ENCODE data around the gene CCDC188.

The CCDC188 gene

GRCh38 chr22:20174785-20175596 lies 24.1 kb upstream of the CCDC188 start:
- H3K4me1 ChIP-seq (ENCODE audit: control extremely low read depth in 1 of 4, control insufficient read depth in 4 of 4, insufficient read depth in 4 of 4, low read length in 3 of 4): peaks cover 0 to 3% (median 0%) of the 10 kb centered on the region in 4 experiments
- H3K4me3 ChIP-seq (ENCODE audit: control insufficient read depth in 1 of 7, extremely low read depth in 1 of 7, insufficient read depth in 4 of 7, low read depth in 2 of 7, low read length in 6 of 7): no peak overlapping the region
- no peak for DNase-seq
- no peak overlapping the region for H3K27ac ChIP-seq (ENCODE audit: insufficient read depth in 1 of 2, low read depth in 1 of 2, low read length in 2 of 2, poor library complexity in 1 of 2, severe bottlenecking in 2 of 2)
- POLR2A ChIA-PET: no interaction called here
- H3K9me3 ChIP-seq (ENCODE audit: control extremely low read depth in 1 of 5, control insufficient read depth in 4 of 5, insufficient read depth in 2 of 5, low read depth in 1 of 5, low read length in 4 of 5): no peaks in the 10 kb centered on the region
- CTCF ChIA-PET: interaction anchor here (0.9 kb wide), 1 partner anchor 18 kb away, joined by 4 read pairs; no protein-coding TSS in a partner anchor
- WGBS (ENCODE audit: insufficient coverage): 85% methylated on average over 16 of the region's 19 CpGs
- H3K36me3 ChIP-seq (ENCODE audit: control insufficient read depth in 4 of 4, insufficient read depth in 4 of 4, low read length in 3 of 4): no peaks in the 10 kb centered on the region
- no peaks in the 10 kb centered on the region for H3K27me3 ChIP-seq (replicated peaks in 2 of 5; ENCODE audit: control insufficient read depth in 4 of 5, insufficient read depth in 5 of 5, low read length in 4 of 5)

DNA sequence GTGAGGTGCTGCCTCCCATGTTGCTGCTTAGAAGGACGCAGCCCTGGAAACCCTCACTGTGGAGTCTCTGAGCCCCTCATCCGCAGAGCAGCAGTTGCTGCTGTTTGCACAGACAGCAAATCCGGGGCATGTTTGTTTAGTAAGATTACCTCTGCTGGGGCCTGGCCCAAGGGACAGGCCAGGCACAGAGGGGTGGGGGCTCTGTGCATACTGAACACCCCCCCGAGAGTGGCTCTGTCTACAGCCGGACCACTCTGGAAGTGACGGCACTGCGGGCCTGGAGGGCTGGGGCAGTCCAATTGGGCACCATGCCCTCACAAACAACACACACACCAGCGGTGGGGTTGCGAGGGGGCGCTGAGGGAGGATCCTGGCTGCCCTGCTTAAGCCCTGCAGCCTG lies 22.9 kb upstream of the CCDC188 start:
- CTCF ChIA-PET: interaction anchor here (1.1 kb wide), 1 partner anchor 17 kb away, joined by 4 read pairs; no protein-coding TSS in a partner anchor
- Histone ChIP-seq H3K4me1 (ENCODE audit: control extremely low read depth in 1 of 4, control insufficient read depth in 4 of 4, insufficient read depth in 4 of 4, low read length in 3 of 4) (peaks cover 0 to 3% (median 0%) of the 10 kb centered on the region in 4 experiments), H3K36me3 (ENCODE audit: control insufficient read depth in 4 of 4, insufficient read depth in 4 of 4, low read length in 3 of 4) (no peaks in the 10 kb centered on the region), H3K27me3 (replicated peaks in 2 of 5; ENCODE audit: control insufficient read depth in 4 of 5, insufficient read depth in 5 of 5, low read length in 4 of 5) (no peaks in the 10 kb centered on the region), H3K9me3 (ENCODE audit: control extremely low read depth in 1 of 5, control insufficient read depth in 4 of 5, insufficient read depth in 2 of 5, low read depth in 1 of 5, low read length in 4 of 5) (no peaks in the 10 kb centered on the region), H3K4me3 (ENCODE audit: control insufficient read depth in 1 of 7, extremely low read depth in 1 of 7, insufficient read depth in 4 of 7, low read depth in 2 of 7, low read length in 6 of 7) (no peak overlapping the region), H3K27ac (ENCODE audit: insufficient read depth in 1 of 2, low read depth in 1 of 2, low read length in 2 of 2, poor library complexity in 1 of 2, severe bottlenecking in 2 of 2) (no peak overlapping the region)
- 93% methylated on average over 9 of the region's 10 CpGs for WGBS (ENCODE audit: insufficient coverage)
- DNase-seq: no peak
- POLR2A ChIA-PET: no interaction called here

GRCh38 chr22:20173246-20173645 lies 22.4 kb upstream of the CCDC188 start:
- CTCF ChIA-PET: interaction anchor here (1.1 to 1.2 kb wide), 2 partner anchors 14 to 16 kb away, joined by 3 to 4 read pairs; no protein-coding TSS in a partner anchor
- no peak overlapping the region for H3K4me3 ChIP-seq (ENCODE audit: control insufficient read depth in 1 of 7, extremely low read depth in 1 of 7, insufficient read depth in 4 of 7, low read depth in 2 of 7, low read length in 6 of 7)
- H3K9me3 ChIP-seq (ENCODE audit: control extremely low read depth in 1 of 5, control insufficient read depth in 4 of 5, insufficient read depth in 2 of 5, low read depth in 1 of 5, low read length in 4 of 5): no peaks in the 10 kb centered on the region
- POLR2A ChIA-PET: no interaction called here
- no peak for DNase-seq
- whole genome bisulfite sequencing (ENCODE audit: insufficient coverage): 94% methylated on average over 11 of the region's 11 CpGs
- H3K36me3 ChIP-seq (ENCODE audit: control insufficient read depth in 4 of 4, insufficient read depth in 4 of 4, low read length in 3 of 4): no peaks in the 10 kb centered on the region
- no peaks in the 10 kb centered on the region for H3K27me3 ChIP-seq (replicated peaks in 2 of 5; ENCODE audit: control insufficient read depth in 4 of 5, insufficient read depth in 5 of 5, low read length in 4 of 5)
- no peak overlapping the region for H3K27ac ChIP-seq (ENCODE audit: insufficient read depth in 1 of 2, low read depth in 1 of 2, low read length in 2 of 2, poor library complexity in 1 of 2, severe bottlenecking in 2 of 2)
- H3K4me1 ChIP-seq (ENCODE audit: control extremely low read depth in 1 of 4, control insufficient read depth in 4 of 4, insufficient read depth in 4 of 4, low read length in 3 of 4): peaks cover 0 to 3% (median 0%) of the 10 kb centered on the region in 4 experiments

DNA sequence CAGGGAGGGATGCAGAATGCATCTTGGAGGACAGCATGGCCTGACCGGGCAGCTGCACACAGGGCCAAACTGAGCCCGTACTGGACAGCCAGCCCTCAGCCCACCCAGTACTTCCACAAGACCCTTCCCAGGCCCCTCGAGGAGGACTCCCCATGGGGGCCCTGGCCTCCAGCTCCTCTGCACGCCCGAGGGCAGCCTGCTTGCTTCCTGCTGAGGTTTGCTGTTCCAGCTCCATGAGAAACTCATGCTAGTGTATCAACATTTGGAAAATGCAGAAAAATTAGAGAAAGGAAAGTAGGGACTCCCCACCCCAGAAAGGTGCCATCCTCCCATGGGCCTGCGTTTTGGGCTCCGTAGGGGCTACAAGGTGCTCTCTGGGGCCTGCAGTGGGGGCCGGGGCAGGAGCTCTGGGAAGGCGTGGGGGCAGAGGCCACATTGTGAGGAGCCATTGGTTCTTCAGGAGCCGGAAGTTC lies 21.3 kb upstream of the CCDC188 start:
- Histone ChIP-seq H3K4me3 (ENCODE audit: control insufficient read depth in 1 of 7, extremely low read depth in 1 of 7, insufficient read depth in 4 of 7, low read depth in 2 of 7, low read length in 6 of 7) (no peak overlapping the region), H3K36me3 (ENCODE audit: control insufficient read depth in 4 of 4, insufficient read depth in 4 of 4, low read length in 3 of 4) (no peaks in the 10 kb centered on the region), H3K27me3 (replicated peaks in 2 of 5; ENCODE audit: control insufficient read depth in 4 of 5, insufficient read depth in 5 of 5, low read length in 4 of 5) (no peaks in the 10 kb centered on the region), H3K27ac (ENCODE audit: insufficient read depth in 1 of 2, low read depth in 1 of 2, low read length in 2 of 2, poor library complexity in 1 of 2, severe bottlenecking in 2 of 2) (no peak overlapping the region), H3K9me3 (ENCODE audit: control extremely low read depth in 1 of 5, control insufficient read depth in 4 of 5, insufficient read depth in 2 of 5, low read depth in 1 of 5, low read length in 4 of 5) (no peaks in the 10 kb centered on the region), H3K4me1 (ENCODE audit: control extremely low read depth in 1 of 4, control insufficient read depth in 4 of 4, insufficient read depth in 4 of 4, low read length in 3 of 4) (peaks cover 0 to 3% (median 0%) of the 10 kb centered on the region in 4 experiments)
- POLR2A ChIA-PET: no interaction called here
- no peak for DNase-seq
- CTCF ChIA-PET: interaction anchor here (1.2 kb wide), 1 partner anchor 15 kb away, joined by 3 read pairs; no protein-coding TSS in a partner anchor
- WGBS (ENCODE audit: insufficient coverage): 98% methylated on average over 7 of the region's 10 CpGs

DNA sequence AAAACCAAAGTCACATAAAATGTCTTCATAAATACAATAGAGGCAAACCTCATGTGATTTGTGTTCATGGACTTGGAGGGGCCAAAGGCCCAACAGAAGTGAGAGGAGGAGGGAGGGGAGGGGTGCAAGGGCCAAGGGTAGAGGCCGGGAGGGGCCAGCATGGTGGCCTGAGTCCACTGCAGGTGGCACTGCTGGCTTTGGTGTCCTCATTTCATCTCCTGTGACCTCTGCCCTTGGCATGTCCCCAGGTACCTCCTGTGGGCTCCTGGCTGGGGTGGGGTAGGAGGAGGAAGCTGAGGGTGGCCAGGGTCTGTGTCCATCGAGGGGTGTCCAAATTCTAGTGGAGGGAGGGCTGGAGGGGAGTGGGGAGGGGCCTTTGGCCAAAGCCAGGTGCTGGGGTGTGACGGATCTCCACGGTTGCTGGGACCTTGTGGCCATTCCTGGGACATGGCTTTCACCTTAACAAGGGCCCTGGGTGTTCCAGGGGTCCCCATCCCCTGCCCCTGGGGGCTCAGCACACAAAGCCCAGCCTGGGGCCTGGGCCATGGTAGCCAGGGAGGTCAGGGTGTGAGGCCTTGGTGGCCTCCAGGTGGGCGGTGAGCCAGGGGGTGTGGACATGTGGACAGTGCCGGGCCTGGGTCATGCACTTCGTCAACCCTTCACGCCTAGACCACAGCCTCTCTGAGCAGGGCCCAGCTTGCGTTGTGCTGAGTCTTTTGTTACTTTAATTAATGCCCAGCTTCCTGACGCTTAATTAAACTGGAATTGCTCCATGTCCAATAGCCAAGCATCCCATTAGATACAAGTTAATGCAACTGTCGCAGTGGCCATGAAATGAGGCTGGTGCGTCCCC lies 20.7 kb upstream of the CCDC188 start:
- H3K36me3 ChIP-seq (ENCODE audit: control insufficient read depth in 4 of 4, insufficient read depth in 4 of 4, low read length in 3 of 4): no peaks in the 10 kb centered on the region
- 97% methylated on average over 8 of the region's 12 CpGs for WGBS (ENCODE audit: insufficient coverage)
- peaks cover 0 to 3% (median 0%) of the 10 kb centered on the region in 4 experiments for H3K4me1 ChIP-seq (ENCODE audit: control extremely low read depth in 1 of 4, control insufficient read depth in 4 of 4, insufficient read depth in 4 of 4, low read length in 3 of 4)
- H3K27me3 ChIP-seq (replicated peaks in 2 of 5; ENCODE audit: control insufficient read depth in 4 of 5, insufficient read depth in 5 of 5, low read length in 4 of 5): no peaks in the 10 kb centered on the region
- no peak overlapping the region for H3K27ac ChIP-seq (ENCODE audit: insufficient read depth in 1 of 2, low read depth in 1 of 2, low read length in 2 of 2, poor library complexity in 1 of 2, severe bottlenecking in 2 of 2)
- no peak overlapping the region for H3K4me3 ChIP-seq (ENCODE audit: control insufficient read depth in 1 of 7, extremely low read depth in 1 of 7, insufficient read depth in 4 of 7, low read depth in 2 of 7, low read length in 6 of 7)
- no peaks in the 10 kb centered on the region for H3K9me3 ChIP-seq (ENCODE audit: control extremely low read depth in 1 of 5, control insufficient read depth in 4 of 5, insufficient read depth in 2 of 5, low read depth in 1 of 5, low read length in 4 of 5)
- no peak for DNase-seq
- ChIA-PET CTCF (no interaction called here), POLR2A (no interaction called here)

- Histone ChIP-seq H3K27ac (ENCODE audit: insufficient read depth in 1 of 2, low read depth in 1 of 2, low read length in 2 of 2, poor library complexity in 1 of 2, severe bottlenecking in 2 of 2) (no peak overlapping the region), H3K36me3 (ENCODE audit: control insufficient read depth in 4 of 4, insufficient read depth in 4 of 4, low read length in 3 of 4) (no peaks in the 10 kb centered on the region), H3K27me3 (replicated peaks in 2 of 5; ENCODE audit: control insufficient read depth in 4 of 5, insufficient read depth in 5 of 5, low read length in 4 of 5) (no peaks in the 10 kb centered on the region), H3K4me1 (ENCODE audit: control extremely low read depth in 1 of 4, control insufficient read depth in 4 of 4, insufficient read depth in 4 of 4, low read length in 3 of 4) (peaks cover 0 to 3% (median 0%) of the 10 kb centered on the region in 4 experiments), H3K9me3 (ENCODE audit: control extremely low read depth in 1 of 5, control insufficient read depth in 4 of 5, insufficient read depth in 2 of 5, low read depth in 1 of 5, low read length in 4 of 5) (no peaks in the 10 kb centered on the region), H3K4me3 (ENCODE audit: control insufficient read depth in 1 of 7, extremely low read depth in 1 of 7, insufficient read depth in 4 of 7, low read depth in 2 of 7, low read length in 6 of 7) (no peak overlapping the region)
- WGBS (ENCODE audit: insufficient coverage): 97% methylated on average over 13 of the region's 13 CpGs
- DNase-seq: no peak
- CTCF ChIA-PET: no interaction called here
- POLR2A ChIA-PET: no interaction called here
These were observed 19.3 kb upstream of the CCDC188 start for GRCh38 chr22:20170170-20170569.

Data from common myeloid progenitor, CD34-positive (primary cell).